ENCODE results near the gene EMC9.
A peak's percentile ranks its signal among the peaks of the same experiment; 100 is the strongest.

DNA sequence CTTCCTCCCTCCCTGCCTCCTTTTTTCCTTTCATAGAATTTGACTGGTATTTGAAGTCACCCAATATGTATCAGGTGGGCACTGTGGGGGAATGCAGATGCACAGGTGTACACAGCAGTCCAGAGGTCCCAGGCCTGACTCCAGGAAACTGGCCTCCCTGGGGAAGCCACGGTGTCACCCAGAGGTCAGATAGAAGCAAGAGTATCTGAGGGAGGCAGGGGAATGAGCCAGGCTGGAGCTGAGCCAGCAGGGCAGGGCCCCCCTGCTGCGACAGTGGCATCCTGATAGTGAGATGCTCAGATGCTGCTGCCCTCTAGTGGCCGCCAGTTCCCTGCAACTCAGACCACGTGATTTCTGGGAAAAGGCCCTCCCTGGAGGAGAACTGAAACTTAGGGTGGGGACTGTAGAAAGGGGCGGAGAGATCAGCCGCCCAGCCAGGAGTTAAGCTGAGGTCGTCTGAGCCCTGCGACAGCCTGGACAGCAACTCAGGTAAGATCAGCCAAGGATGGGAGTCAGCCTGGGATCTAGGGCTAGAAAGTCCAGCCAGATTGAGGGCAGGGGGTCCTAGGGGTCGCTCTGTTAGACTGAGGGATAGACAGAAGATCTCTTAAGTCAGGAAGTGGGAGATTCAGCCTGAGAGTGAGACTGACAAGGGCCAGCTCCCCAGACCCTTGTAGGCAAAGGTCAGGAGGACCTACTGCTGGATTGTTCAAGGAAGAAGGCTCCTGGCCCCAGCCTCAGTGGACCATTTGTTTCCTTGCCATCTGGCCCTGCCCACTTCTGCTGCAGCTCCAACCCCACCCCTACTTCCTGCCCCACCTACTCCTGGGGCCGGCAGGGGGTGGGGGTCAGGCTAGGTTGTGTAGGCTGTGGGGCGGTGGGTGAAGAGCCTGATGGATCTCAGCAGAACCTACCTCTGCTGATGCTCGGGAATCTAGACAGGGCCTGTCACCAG, 19.7 kb upstream of the EMC9 start, which contains the start of gene IRF9:
- TF ChIP-seq MYC (IDR thresholded peaks at IDR 0.05; ENCODE audit: low read depth, low read length) (peak; percentile 76; the same call in 1 of the 2 replicates), POLR2A (IDR thresholded peaks at IDR 0.05; ENCODE audit: extremely low read depth, insufficient read length) (no peak), CTCF (IDR thresholded peaks at IDR 0.05; ENCODE audit: low read depth, low read length) (peak; percentile 71)

Measured in NB4 (cell line).